Chondrocyte (in vitro differentiated cells): ENCODE measurements around the gene BRD2. TPM values are rescaled to one million over a fixed set of nuclear protein-coding genes. Genes with fewer than 3 reads are reported as not detected.

Experiments used
- DNase-seq: peaks from one replicate; pipeline ENCODE4 v3.0.0; 2021; ENCODE audit warnings: mixed read lengths, low spot score
- H3K27ac Mint-ChIP-seq: one replicate; pipeline ENCODE4 v1.8.0; 2021; ENCODE audit warnings: mild to moderate bottlenecking, moderate library complexity, mixed read lengths; ENCODE audit not compliant: unreplicated experiment
- H3K27me3 Mint-ChIP-seq: 2 replicates; pipeline ENCODE4 v1.8.0; 2021; ENCODE audit warnings: low read depth, mixed read lengths
- H3K36me3 Mint-ChIP-seq: 2 replicates; pipeline ENCODE4 v1.8.0; 2021; ENCODE audit warnings: low read depth, mixed read lengths
- H3K4me1 Mint-ChIP-seq: 2 replicates; pipeline ENCODE4 v1.8.0; 2021; ENCODE audit warnings: low read depth, mild to moderate bottlenecking, mixed read lengths
- H3K4me3 Mint-ChIP-seq: one replicate; pipeline ENCODE4 v1.8.0; 2021; ENCODE audit warnings: mild to moderate bottlenecking, moderate library complexity, mixed read lengths; ENCODE audit not compliant: unreplicated experiment
- H3K9me3 Mint-ChIP-seq: 2 replicates; pipeline ENCODE4 v1.8.0; 2021; ENCODE audit warnings: low read depth, mixed read lengths
- CTCF ChIP-seq: fragments of 200-600 bp; sonication (generic); IDR thresholded peaks from 2 replicates; pipeline ENCODE4 v1.5.0; 2021; ENCODE audit warnings: antibody characterized with exemption, mild to moderate bottlenecking, moderate library complexity
- total RNA-seq: library from RNA; stranded (reverse); gene quantifications from 3 replicates; pipeline ENCODE4 v1.2.1, GENCODE V29; 2021

BRD2 gene
- total RNA-seq, 1 donor from 2014 or later = 150 TPM

GRCh38 chr6:33017018-33017417 lies 48.6 kb downstream of the BRD2 start:
- no peaks in the 10 kb centered on the region for H3K4me1 Mint-ChIP-seq
- TF ChIP-seq CTCF = no peak
- H3K9me3 Mint-ChIP-seq = no peaks in the 10 kb centered on the region

GRCh38 chr6:33017694-33018353 lies 49.4 kb downstream of the BRD2 start:
- DNase-seq = no peak
- Mint-ChIP-seq H3K4me3 (no peak overlapping the region), H3K4me1 (no peaks in the 10 kb centered on the region), H3K27ac (no peak overlapping the region), H3K27me3 (peaks cover 70% of the 10 kb centered on the region), H3K36me3 (no peaks in the 10 kb centered on the region), H3K9me3 (no peaks in the 10 kb centered on the region)
- no peak for TF ChIP-seq CTCF

More at GRCh38 chr6:33017018-33017417, 48.6 kb downstream of the BRD2 start:
- DNase-seq = no peak
- Mint-ChIP-seq H3K36me3 (no peaks in the 10 kb centered on the region), H3K27ac (no peak overlapping the region), H3K4me3 (no peak overlapping the region), H3K27me3 (peaks cover 69% of the 10 kb centered on the region)

- peaks cover 71% of the 10 kb centered on the region for H3K27me3 Mint-ChIP-seq
- no peak overlapping the region for H3K4me3 Mint-ChIP-seq
- H3K27ac Mint-ChIP-seq = no peak overlapping the region
- H3K9me3 Mint-ChIP-seq = no peaks in the 10 kb centered on the region
- no peaks in the 10 kb centered on the region for H3K36me3 Mint-ChIP-seq
- no peaks in the 10 kb centered on the region for H3K4me1 Mint-ChIP-seq
- DNase-seq = no peak
- no peak for TF ChIP-seq CTCF
Measured at GRCh38 chr6:33018418-33018817, 50.0 kb downstream of the BRD2 start.

GRCh38 chr6:33018904-33019303 lies 50.5 kb downstream of the BRD2 start:
- H3K36me3 Mint-ChIP-seq = no peaks in the 10 kb centered on the region
- no peak for DNase-seq
- no peaks in the 10 kb centered on the region for H3K4me1 Mint-ChIP-seq
- no peak overlapping the region for H3K27ac Mint-ChIP-seq
- TF ChIP-seq CTCF = no peak
- peaks cover 67% of the 10 kb centered on the region for H3K27me3 Mint-ChIP-seq
- no peak overlapping the region for H3K4me3 Mint-ChIP-seq
- H3K9me3 Mint-ChIP-seq = no peaks in the 10 kb centered on the region

GRCh38 chr6:33019372-33019771 lies 51.0 kb downstream of the BRD2 start:
- DNase-seq = no peak
- no peak overlapping the region for H3K4me3 Mint-ChIP-seq
- no peaks in the 10 kb centered on the region for H3K4me1 Mint-ChIP-seq
- no peak for TF ChIP-seq CTCF
- peaks cover 62% of the 10 kb centered on the region for H3K27me3 Mint-ChIP-seq
- no peaks in the 10 kb centered on the region for H3K36me3 Mint-ChIP-seq
- no peak overlapping the region for H3K27ac Mint-ChIP-seq
- H3K9me3 Mint-ChIP-seq = no peaks in the 10 kb centered on the region
